DND-41 (cell line): ENCODE data around the gene JAKMIP1.

Experiments
- ATAC-seq: fragments of 200-7000 bp; cut with Tn5 transposase; 3 replicates; pipeline ENCODE4 v1.9.1; 2021; ENCODE audit warnings: low read depth; ENCODE audit not compliant: insufficient read depth
- DNase-seq: peaks from one replicate; pipeline ENCODE4 v3.0.0-alpha.2; 2020
- H2AFZ ChIP-seq: 2 replicates; pipeline ENCODE4 v1.6.0; 2012; ENCODE audit warnings: low read depth, low read length
- H3K27ac ChIP-seq: 2 replicates; pipeline ENCODE4 v1.5.1; 2012; ENCODE audit warnings: low read length, inconsistent platforms
- H3K27me3 ChIP-seq: fragments of 200-600 bp; sonication (generic); 2 replicates; pipeline ENCODE4 v1.6.0; 2012; ENCODE audit warnings: low read length, mild to moderate bottlenecking, inconsistent platforms; ENCODE audit not compliant: insufficient read depth, poor library complexity
- H3K36me3 ChIP-seq: 2 replicates; pipeline ENCODE4 v1.5.1; 2012; ENCODE audit warnings: low read length, inconsistent platforms; ENCODE audit not compliant: insufficient read depth
- H3K4me1 ChIP-seq: 2 replicates; pipeline ENCODE4 v1.5.1; 2012; ENCODE audit warnings: mild to moderate bottlenecking, low read length; ENCODE audit not compliant: insufficient read depth
- H3K4me2 ChIP-seq: 2 replicates; pipeline ENCODE4 v1.6.0; 2012; ENCODE audit warnings: mild to moderate bottlenecking, moderate library complexity, low read length, inconsistent platforms; ENCODE audit not compliant: insufficient read depth
- H3K4me3 ChIP-seq, 2 experiments: fragments of 200-600 bp in 1 of 2; shearing (Covaris generic) in 1 of 2; 2 replicates each; pipeline ENCODE4 v1.5.1; 2012 to 2016; ENCODE audit warnings: inconsistent platforms in 2 of 2, low read length in 2 of 2, mild to moderate bottlenecking in 2 of 2, low read depth in 1 of 2, moderate library complexity in 1 of 2
- H3K79me2 ChIP-seq: 2 replicates; pipeline ENCODE4 v1.6.0; 2012; ENCODE audit warnings: low read length, inconsistent platforms; ENCODE audit not compliant: insufficient read depth
- H3K9ac ChIP-seq: 2 replicates; pipeline ENCODE4 v1.6.0; 2012; ENCODE audit warnings: low read depth, mild to moderate bottlenecking, inconsistent platforms, low read length, moderate library complexity
- H3K9me3 ChIP-seq: 2 replicates; pipeline ENCODE4 v1.5.1; 2012; ENCODE audit warnings: low read length, moderate library complexity, mild to moderate bottlenecking, inconsistent platforms; ENCODE audit not compliant: insufficient read depth, severe bottlenecking
- H4K20me1 ChIP-seq: 2 replicates; pipeline ENCODE4 v1.6.0; 2012; ENCODE audit warnings: low read length; ENCODE audit not compliant: insufficient read depth
- CTCF ChIP-seq: IDR thresholded peaks from 2 replicates; pipeline ENCODE4 v1.5.1; 2012; ENCODE audit warnings: borderline replicate concordance, low read length, moderate library complexity, mild to moderate bottlenecking; ENCODE audit not compliant: poor library complexity, severe bottlenecking; ENCODE audit errors: extremely low read depth
- EZH2 ChIP-seq: IDR thresholded peaks from 3 replicates; pipeline ENCODE4 v1.6.1; 2012; ENCODE audit warnings: borderline replicate concordance, low read depth, mild to moderate bottlenecking, moderate library complexity, low read length, inconsistent platforms; ENCODE audit not compliant: severe bottlenecking

JAKMIP1 gene

GRCh38 chr4:6044276-6044675, 156.1 kb downstream of the JAKMIP1 start:
- no peak overlapping the region for H2AFZ ChIP-seq
- TF ChIP-seq EZH2 (no peak), CTCF (no peak)
- no peaks in the 10 kb centered on the region for H3K4me1 ChIP-seq
- no peak overlapping the region for H3K27ac ChIP-seq
- no peaks in the 10 kb centered on the region for H3K79me2 ChIP-seq
- no peaks in the 10 kb centered on the region for H3K36me3 ChIP-seq
- H3K4me3 ChIP-seq: no peak overlapping the region
- H3K9ac ChIP-seq: no peak overlapping the region
- H3K9me3 ChIP-seq: no peaks in the 10 kb centered on the region
- no peak for DNase-seq
- no peak overlapping the region for H3K4me2 ChIP-seq
- H4K20me1 ChIP-seq: no peaks in the 10 kb centered on the region
- H3K27me3 ChIP-seq: no peaks in the 10 kb centered on the region
- no peak for ATAC-seq

GRCh38 chr4:6043843-6044242, 156.5 kb downstream of the JAKMIP1 start:
- Histone ChIP-seq H3K27me3 (no peaks in the 10 kb centered on the region), H3K79me2 (no peaks in the 10 kb centered on the region), H3K4me3 (no peak overlapping the region), H3K27ac (no peak overlapping the region), H3K36me3 (no peaks in the 10 kb centered on the region), H2AFZ (no peak overlapping the region), H3K4me1 (no peaks in the 10 kb centered on the region), H3K9me3 (no peaks in the 10 kb centered on the region), H3K4me2 (no peak overlapping the region), H4K20me1 (no peaks in the 10 kb centered on the region), H3K9ac (no peak overlapping the region)
- ATAC-seq (no peak), DNase-seq (no peak)
- no peak for TF ChIP-seq EZH2
- no peak for TF ChIP-seq CTCF

GRCh38 chr4:6043188-6043587, 157.2 kb downstream of the JAKMIP1 start:
- Histone ChIP-seq H3K27ac (no peak overlapping the region), H2AFZ (no peak overlapping the region), H3K9me3 (no peaks in the 10 kb centered on the region), H3K36me3 (no peaks in the 10 kb centered on the region), H3K4me3 (no peak overlapping the region), H3K4me1 (no peaks in the 10 kb centered on the region), H3K79me2 (no peaks in the 10 kb centered on the region), H3K27me3 (no peaks in the 10 kb centered on the region), H3K9ac (no peak overlapping the region), H3K4me2 (no peak overlapping the region), H4K20me1 (no peaks in the 10 kb centered on the region)
- no peak for TF ChIP-seq EZH2
- TF ChIP-seq CTCF: no peak
- DNase-seq (no peak), ATAC-seq (no peak)
